Bronchial epithelial cell (primary cell): ENCODE measurements around the gene APOBEC3C. TPM values are rescaled to one million over a fixed set of nuclear protein-coding genes. Genes with fewer than 3 reads are reported as not detected.
"Not testable (repeated sequence)": the region's sequence is repeated elsewhere in the genome, so short reads cannot be mapped to it uniquely, and the experiment has no call there.

ENCODE experiments used
- DNase-seq: peaks from one replicate; pipeline ENCODE4 v3.0.0-alpha.2; 2010; ENCODE audit warnings: low read depth
- FAIRE-seq: peaks from 2 replicates; lab custom pipeline; 2011; peaks lifted over from hg19 to GRCh38; lab: Jason Lieb, UNC
- H3K27me3 ChIP-seq: 2 replicates; pipeline ENCODE4 v1.5.1; 2011; ENCODE audit warnings: low read length; ENCODE audit not compliant: control insufficient read depth, insufficient read depth
- H3K36me3 ChIP-seq: 2 replicates; pipeline ENCODE4 v1.5.1; 2011; ENCODE audit warnings: low read length; ENCODE audit not compliant: control insufficient read depth, insufficient read depth
- H3K4me3 ChIP-seq: 2 replicates; pipeline ENCODE4 v1.5.1; 2011; ENCODE audit warnings: mild to moderate bottlenecking, low read depth, low read length, control low read depth
- CTCF ChIP-seq: IDR thresholded peaks from 2 replicates; pipeline ENCODE4 v1.5.1; 2011; ENCODE audit warnings: mild to moderate bottlenecking, moderate library complexity, low read length, control low read depth, inconsistent platforms; ENCODE audit not compliant: insufficient read depth, severe bottlenecking
- total RNA-seq: library from RNA; depleted of rRNA; stranded (reverse); fragments of >200 nt; gene quantifications from 2 replicates; pipeline ENCODE4 v1.2.1, GENCODE V29; 2014

APOBEC3C gene
- total RNA-seq, 1 donor from 2014 or later: 4.2 TPM

- no peak for FAIRE-seq
- Histone ChIP-seq H3K36me3 (no peaks in the 10 kb centered on the region), H3K4me3 (no peak overlapping the region), H3K27me3 (no peaks in the 10 kb centered on the region)
- no peak for TF ChIP-seq CTCF
- no peak for DNase-seq
Measured at GRCh38 chr22:39027717-39028116, 13.7 kb downstream of the APOBEC3C start.

GRCh38 chr22:39028281-39028680 lies 14.2 kb downstream of the APOBEC3C start:
- TF ChIP-seq CTCF: no peak
- Histone ChIP-seq H3K27me3 (no peaks in the 10 kb centered on the region), H3K36me3 (no peaks in the 10 kb centered on the region), H3K4me3 (no peak overlapping the region)
- FAIRE-seq (no peak), DNase-seq (no peak)

GRCh38 chr22:39029227-39029626 lies 15.2 kb downstream of the APOBEC3C start:
- DNase-seq: no peak
- no peak for TF ChIP-seq CTCF
- H3K36me3 ChIP-seq: no peaks in the 10 kb centered on the region
- no peak for FAIRE-seq
- H3K27me3 ChIP-seq: no peaks in the 10 kb centered on the region
- H3K4me3 ChIP-seq: no peak overlapping the region

- Histone ChIP-seq H3K36me3 (no peaks in the 10 kb centered on the region), H3K27me3 (no peaks in the 10 kb centered on the region), H3K4me3 (no peak overlapping the region)
- FAIRE-seq (no peak), DNase-seq (no peak)
- TF ChIP-seq CTCF: no peak
Measured at GRCh38 chr22:39030705-39031104, 16.6 kb downstream of the APOBEC3C start.

- H3K27me3 ChIP-seq, FAIRE-seq, DNase-seq, H3K36me3 ChIP-seq, H3K4me3 ChIP-seq: not testable (repeated sequence)
Measured at GRCh38 chr22:39031434-39032295, 17.6 kb downstream of the APOBEC3C start.

- not testable (repeated sequence) for FAIRE-seq, H3K36me3 ChIP-seq, H3K27me3 ChIP-seq, DNase-seq, H3K4me3 ChIP-seq
Measured at GRCh38 chr22:39037071-39037470, 23.0 kb downstream of the APOBEC3C start.
